Posterior vena cava (tissue), 2 donors: ENCODE measurements around the gene CXADR. TPM values are rescaled to one million over a fixed set of nuclear protein-coding genes. Genes with fewer than 3 reads are reported as not detected.
"Not testable (repeated sequence)": the region's sequence is repeated elsewhere in the genome, so short reads cannot be mapped to it uniquely, and the experiment has no call there.

Experiments
- DNase-seq: peaks from one replicate; pipeline ENCODE4 v3.0.0-alpha.2; 2020; ENCODE audit warnings: low spot score
- intact Hi-C, 2 donors: fragments of 100-400 bp; cut with DNase I; formaldehyde crosslinking; loops; one replicate each; pipeline versions ENCODE4 v1.14.1 to v1.14.2; 2022 to 2023
- long read RNA-seq, 2 donors: library from polyadenylated mRNA; unstranded; transcript quantifications; one replicate each; pipeline ENCODE4 v2.0.0, GENCODE V29; 2020 to 2021
- total RNA-seq, 2 donors: library from RNA; stranded (reverse); fragmentation: NEBNext Ultra II Directional; extraction: Animal tissue kit (Norgen Biotek cat#: 25700); gene quantifications; one replicate each; pipeline ENCODE4 v1.2.1, GENCODE V29; 2021
- donor health status: DM: yes; HTN: yes; CAD: no.
- donor health status: DM: yes; HTN: yes; CAD: no.

CXADR gene
- total RNA-seq, result under 1 TPM; 0.09 to 0.24 TPM
- long read RNA-seq, donor 1, full-length matches to known transcripts, result 1 of 1 reads
- long read RNA-seq, donor 1, partial matches to known transcripts, result 0 of 1 reads
- long read RNA-seq, donor 1, other reads (novel, unspliced or antisense), result 0 of 1 reads
- long read RNA-seq, donor 2, result 0 reads

DNA sequence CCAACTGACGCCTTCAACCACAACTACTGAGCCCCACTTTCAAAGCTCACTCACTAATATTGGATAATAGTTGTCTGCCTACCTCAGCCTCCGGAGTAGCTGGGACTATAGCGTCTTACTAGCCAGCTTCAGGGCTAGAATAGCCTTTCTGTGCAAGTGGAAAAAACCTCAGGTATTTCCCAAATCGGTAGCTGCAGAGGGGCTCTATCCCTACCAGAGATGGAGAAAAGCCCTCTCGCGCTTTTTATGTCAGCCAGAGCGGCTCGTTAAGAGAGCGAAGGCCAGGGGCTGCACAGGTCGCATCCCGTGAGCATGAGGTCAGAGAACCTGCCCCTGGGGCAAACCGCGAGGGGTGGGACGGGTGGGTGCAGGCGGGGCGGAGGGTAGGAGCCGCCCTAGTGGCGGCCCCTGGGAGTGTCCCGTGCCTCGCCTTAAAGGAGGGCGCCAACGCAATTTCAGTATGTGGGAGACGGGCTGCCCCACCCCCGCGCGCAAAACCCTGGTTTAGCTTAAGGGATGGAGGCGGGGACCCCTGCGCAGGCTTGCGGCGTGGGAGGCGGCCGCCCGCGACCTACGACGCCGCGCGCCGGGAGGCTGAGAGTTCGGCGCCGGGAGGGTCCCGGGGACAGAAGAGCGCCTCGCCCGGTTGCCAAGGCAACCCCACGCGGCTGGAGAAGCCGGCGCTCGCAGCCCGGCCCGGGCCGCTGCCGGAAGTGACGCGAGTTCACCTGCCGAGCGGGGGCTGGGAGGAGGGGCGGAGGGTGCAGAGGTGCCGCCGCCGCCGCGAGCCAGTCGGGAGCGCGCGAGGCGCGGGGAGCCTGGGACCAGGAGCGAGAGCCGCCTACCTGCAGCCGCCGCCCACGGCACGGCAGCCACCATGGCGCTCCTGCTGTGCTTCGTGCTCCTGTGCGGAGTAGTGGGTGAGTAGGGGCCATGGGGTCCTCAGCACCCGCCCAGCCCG, at the start of gene CXADR:
TSS of gene CXADR (plus strand) at position 791 of the 961 bp plus-strand sequence. CDS start at position 878, 87 bp downstream.
- intact Hi-C loops, result no loop called here
- no peak for DNase-seq

DNA sequence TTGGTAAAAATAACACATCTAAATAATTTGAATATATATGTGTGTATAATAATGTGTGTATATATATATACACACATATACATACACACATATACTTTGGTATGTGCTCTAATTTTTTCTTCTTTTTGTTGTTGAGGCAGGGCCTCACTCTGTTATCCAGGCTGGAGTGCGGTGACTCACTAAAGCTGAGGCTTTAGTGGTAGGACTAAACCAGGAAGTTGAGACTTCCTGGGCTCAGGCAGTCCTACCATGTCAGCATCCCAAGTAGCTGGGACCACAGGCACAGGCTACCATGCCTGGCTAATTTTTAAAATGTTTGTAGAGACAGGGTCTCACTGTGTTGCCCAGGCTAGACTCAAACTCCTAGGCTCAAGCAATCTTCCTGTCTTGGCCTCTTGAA, 46.7 kb upstream of the CXADR start:
- intact Hi-C loops, result no loop called here

DNA sequence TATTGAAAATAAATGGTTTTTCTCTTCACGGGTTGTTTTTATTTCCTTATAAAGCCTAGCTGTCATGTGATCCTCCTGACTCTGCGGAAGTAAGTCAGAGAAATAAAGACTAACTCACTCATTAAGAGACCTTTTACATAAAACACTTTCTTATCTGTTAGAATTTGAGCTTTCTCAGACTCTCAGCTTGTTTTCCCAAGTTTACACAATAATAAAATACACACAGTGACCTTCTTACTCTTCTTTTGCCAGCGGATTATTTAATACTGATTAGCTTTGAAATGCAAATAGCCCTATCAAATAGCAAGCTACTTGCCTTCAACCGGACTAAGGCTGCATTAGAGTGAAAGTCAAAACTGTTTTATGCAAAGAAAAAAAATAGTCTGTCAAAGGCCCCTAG, 45.5 kb upstream of the CXADR start:
- DNase-seq, result no peak
- intact Hi-C loops, result no loop called here

More for the DNA sequence above, 46.7 kb upstream of the CXADR start:
- DNase-seq, result no peak

DNA sequence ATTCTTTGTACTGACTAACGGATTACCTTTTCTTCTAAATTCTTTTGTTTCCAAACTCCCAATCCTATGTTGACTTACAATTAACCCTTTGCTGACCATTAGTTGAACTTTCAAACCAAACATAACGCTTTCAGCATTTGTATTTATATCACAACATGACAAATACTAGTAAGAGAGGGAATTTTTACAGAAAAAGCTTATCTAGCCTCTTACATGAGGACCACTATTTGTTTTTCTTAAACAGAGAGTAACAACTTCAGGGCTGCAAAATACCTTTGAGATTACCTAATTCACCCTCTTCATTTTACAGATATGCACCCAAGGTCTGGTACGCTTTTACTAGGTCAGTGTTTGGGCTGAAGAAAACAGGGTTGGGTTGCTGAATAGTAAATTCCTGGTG, 45.0 kb upstream of the CXADR start:
- DNase-seq, result no peak
- intact Hi-C loops, result no loop called here

DNA sequence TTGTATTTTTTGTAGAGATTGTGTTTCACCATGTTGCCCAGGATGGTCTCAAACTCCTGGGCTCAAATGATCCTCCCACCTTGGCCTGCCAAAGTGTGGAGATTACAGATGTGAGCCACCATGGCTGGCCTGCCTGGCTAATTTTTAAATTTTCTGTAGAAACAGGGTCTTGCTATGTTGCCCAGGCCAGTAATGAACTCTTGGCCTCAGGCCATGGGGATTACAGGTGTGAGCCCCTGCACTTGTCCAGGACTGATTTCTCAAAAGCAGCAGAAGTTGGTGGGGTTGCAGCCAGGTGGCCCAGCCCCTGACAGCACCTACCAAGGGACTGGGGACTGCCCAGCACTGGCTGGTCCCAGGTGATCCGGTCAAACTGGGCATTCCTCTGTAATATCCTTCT, 44.1 kb upstream of the CXADR start:
- no peak for DNase-seq
- intact Hi-C loops, result no loop called here

DNA sequence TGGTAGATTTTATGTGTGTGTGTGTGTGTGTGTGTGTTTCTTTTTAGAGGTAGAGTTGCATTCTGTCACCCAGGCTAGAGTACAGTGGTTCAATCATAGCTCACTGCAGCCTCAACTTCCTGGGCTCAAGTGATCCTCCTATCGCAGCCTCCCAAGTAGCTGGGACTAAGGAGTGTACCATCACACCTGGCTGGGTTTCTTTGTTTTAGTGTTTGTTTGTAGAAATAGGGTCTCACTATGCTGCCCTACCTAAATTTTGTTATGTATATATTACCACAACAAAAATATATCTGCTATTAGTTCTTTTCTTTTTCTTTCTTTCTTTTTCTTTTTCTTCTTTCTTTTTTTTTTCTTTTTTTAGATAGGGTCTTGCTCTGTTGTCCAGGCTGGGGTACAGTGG, 43.1 kb upstream of the CXADR start:
- no peak for DNase-seq
- intact Hi-C loops, result no loop called here

DNA sequence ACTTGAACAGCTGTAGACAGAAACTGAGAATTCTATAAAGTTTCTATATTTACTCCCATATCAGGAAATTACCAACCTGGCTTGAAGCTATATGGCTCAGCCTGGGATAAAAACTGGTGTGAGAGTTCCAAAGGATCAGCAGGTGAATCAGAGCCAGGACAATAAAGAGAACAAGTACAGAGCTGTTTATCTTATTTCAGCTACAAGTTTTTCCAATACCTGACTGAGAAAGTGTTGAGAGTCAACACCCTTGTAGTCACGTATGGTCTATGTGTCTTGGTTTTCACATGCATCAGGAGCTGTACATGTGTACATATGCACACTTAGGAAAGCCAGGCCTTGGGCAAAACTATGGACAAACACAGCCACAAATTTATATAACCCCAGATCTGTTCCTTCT, 40.7 kb upstream of the CXADR start:
- DNase-seq, result no peak
- intact Hi-C loops, result no loop called here

DNA sequence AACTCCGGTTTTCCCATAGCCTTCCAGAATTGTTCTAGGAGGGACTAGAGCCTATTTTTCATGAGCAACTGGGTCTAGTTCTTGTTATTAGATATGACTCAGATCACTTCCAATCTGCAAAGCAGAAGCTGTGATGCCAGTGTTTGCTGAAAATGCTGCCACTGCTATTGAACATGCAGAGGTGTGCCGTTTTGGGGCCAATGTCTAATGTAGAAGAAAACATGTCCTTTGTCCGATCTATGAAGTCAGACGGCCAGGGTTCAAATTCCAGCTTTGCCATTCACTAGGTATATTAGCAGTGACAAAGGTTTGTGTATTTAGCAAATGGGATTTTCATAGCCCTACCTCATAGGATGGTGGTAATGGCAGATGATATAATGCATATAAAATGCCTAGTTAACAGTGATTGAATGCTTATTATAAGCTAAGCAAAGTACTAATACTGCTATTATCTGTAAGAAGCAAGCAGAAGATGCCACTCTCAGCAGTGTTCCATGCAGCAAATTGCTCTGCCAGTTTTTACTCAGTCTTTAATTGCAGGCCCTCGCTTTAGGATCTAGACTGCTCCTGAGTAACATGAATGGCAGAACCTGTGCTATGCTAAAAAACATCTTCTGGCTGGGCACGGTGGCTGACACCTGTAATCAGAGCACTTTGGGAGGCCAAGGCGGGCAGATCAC, 40.1 kb upstream of the CXADR start:
- intact Hi-C loops, result no loop called here
- DNase-seq, result no peak

DNA sequence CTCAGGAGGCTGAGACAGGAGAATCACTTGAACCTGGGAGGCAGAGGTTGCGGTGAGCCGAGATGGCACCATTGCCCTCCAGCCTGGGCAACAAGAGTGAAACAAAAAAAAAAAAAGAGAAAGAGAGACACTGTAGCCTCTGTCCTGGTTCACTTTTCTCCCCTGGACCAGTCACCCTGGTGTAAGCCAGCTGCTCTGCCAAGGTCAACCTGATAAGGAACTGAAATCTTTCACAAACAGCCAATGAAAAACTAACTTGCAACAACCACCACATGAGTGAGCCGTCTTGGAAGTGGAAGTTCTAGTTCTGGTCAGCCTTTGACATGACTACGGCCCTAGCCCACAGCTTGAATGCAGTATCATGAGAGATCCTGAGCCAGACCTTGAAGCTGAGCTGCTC, 36.8 kb upstream of the CXADR start:
- DNase-seq, result no peak
- intact Hi-C loops, result no loop called here

DNA sequence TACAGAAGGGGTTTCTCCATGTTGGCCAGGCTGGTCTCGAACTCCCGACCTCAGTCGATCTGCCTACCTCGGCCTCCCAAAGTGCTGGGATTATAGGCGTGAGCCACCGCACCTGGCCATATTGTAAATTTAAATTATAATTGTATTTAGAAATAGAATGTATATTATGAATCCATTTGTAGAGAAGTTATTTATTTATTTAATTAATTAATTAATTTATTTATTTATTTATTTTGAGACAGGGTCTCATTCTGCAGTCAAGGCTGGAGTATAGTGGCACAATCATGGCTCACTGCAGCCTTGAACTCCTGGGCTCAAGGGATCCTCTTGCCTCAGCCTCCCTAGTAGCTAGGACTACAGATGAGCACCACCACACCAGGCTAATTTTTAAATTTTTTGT, 34.7 kb upstream of the CXADR start:
- DNase-seq, intact Hi-C loops: not testable (repeated sequence)

DNA sequence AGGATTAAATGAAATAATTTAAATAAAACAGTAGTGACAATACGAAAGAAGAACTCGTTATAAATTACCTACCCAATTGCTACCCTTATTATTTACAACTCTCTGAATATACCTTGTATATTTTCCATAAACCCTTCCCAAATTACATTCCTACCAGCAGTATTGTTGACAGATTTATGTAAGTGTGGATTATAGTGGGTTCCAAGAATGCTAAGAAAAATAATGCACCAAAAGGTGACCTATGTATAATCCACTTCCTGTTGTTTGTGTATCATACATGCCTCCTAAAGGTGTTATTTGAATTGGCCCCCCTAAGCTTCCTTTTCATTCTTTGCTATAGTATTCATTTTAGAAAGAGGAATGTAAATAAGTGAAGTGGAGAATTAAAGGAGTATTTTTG, 33.2 kb upstream of the CXADR start:
- no peak for DNase-seq
- intact Hi-C loops, result loop anchor here in 1 of 2 donors (10.0 kb wide), 1 partner anchor 55 kb away; no protein-coding TSS in a partner anchor

DNA sequence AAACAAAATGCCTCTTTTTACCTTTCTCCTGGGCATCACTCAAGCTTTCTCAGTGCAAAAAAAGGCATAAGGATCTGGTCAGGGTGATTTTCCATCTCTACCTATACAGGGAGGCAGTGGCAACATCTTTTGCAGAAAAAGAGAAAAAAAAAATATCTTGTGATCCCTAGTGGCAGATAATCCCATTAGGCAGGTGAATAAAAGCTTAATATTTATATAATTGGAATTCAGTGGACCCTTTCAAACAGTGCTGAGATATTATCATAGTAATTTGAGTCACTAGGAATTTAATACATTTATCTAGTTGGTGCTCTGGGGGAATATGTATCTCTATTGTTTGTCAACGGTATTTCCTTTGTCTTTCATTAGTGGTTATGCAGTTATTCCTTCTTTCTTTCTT, 29.9 kb upstream of the CXADR start:
- no peak for DNase-seq
- intact Hi-C loops, result loop anchor here in 1 of 2 donors (10.0 kb wide), 1 partner anchor 58 kb away; no protein-coding TSS in a partner anchor

DNA sequence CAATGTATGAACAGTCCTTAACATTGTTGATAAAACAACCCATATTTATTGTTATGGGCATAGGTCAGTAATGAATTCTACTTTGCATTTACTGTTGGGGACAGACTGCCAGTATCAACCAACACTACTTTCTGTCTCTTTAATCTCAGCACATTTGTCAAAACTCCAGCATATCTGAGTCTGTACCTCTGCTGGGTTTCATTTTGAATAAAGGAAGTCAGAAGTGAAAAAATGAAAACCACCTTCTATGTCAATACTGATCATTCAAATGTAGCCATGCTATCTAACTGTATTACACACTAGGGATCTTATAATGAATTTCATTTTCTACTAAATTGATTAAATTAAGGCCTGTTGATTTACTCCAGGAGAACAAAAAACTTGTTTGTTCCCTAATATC, 24.2 kb upstream of the CXADR start:
- DNase-seq, result no peak
- intact Hi-C loops, result loop anchor here in 1 of 2 donors (10.0 kb wide), 1 partner anchor 64 kb away; no protein-coding TSS in a partner anchor

DNA sequence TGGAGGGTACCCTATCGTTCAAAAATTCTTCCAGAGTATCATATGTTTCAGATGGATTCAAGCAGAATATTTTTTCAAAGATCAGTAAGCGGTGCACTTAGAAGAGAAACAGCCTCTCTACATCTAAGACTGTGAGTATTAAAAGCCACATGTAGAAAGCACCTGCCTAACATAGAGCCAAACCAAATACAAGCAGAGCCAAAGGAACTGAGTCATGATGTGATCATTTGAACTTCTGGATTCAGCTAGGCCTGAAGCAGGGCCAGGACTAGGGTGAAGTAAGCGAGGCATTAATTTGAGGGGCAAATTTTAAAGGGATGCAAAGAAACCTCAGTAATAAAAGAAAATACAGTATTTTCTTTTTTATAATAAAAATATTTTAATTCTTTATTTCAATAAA, 23.3 kb upstream of the CXADR start:
- DNase-seq, result not testable (repeated sequence)
- intact Hi-C loops, result loop anchor here in 1 of 2 donors (10.0 kb wide), 1 partner anchor 65 kb away; no protein-coding TSS in a partner anchor

DNA sequence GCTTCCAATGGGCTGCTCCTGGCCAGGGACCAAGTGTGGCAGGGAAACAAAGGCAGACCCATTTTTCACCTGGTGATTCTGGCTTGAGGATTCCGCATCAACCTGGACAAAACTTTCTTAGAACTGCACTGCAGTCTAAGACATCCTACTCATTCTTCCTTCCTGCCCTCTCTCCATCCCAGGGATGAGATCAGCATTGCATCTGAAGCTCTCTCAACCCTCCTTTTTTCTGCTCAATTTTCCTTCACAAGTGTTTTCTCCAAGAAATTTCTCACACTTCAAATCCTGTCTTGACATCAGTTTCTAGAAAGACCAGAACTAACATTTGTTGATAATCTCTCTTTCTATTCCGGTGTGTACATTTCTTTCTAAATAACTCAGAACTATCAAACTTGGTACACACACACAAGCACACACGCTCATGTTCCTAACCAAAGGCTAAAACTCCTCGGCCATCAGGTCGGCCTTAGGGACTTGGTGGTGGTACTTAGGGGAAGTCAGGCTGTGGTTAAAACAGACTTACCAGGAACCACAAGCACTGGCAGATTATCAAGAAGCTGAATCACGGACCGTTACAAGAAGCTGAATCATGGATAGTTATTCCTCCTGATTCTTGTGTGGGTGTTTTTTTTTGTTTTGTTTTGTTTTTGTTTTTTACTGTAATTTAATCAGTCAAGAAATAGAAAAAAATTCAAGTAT, 21.0 kb upstream of the CXADR start:
- no peak for DNase-seq
- intact Hi-C loops, result no loop called here

DNA sequence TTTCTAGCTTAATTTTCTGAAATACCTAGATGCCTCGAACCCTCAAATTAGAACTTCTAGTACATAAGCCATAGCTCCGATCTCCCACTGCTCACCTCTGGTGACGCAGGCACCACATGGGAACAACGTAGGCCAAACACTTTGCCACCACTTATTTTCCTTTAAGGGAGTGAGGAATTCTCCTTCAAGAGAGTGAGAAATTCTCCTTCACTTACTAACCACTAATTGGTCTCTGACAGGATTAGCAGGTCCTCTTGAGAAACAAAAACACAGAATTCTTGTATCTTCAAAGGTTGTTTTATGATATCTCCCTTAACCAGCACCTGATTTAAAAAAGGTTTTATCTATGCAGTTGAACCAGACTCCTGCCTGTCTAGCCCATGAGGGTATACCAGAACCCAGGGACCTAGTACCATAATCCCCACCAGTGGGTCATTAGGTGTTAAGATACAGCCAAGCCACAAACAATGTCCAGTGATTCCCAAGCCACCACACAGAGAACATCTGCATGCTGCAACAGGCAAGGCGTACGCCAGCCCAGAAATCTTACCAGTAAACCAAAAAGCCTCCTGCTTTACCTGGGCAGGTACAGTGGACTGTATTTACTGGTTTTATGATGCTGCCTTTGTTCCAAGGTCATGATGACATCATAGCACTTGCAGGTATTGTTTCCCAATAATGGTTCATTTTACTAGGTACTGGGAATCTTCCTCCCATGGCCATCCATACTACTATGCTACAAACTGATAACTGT, 20.3 kb upstream of the CXADR start:
- intact Hi-C loops, result no loop called here
- no peak for DNase-seq

DNA sequence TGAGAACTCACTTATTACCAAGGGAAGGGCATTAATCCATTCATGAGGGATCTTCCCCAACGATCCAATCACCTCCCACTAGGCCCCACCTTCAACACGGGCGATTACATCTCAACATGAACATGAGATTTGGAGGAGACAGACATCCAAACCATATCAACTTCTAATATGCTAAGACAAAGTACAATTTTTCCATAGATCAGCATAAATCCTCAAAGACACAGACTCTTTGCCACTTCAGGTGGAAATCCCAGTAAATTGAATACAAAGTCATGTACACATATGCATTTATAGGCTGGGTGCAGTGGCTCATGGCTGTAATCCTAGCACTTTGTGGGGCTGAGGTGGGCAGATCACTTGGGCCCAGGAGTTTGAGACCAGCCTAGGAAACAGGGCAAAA, 18.8 kb upstream of the CXADR start:
- intact Hi-C loops, result no loop called here

DNA sequence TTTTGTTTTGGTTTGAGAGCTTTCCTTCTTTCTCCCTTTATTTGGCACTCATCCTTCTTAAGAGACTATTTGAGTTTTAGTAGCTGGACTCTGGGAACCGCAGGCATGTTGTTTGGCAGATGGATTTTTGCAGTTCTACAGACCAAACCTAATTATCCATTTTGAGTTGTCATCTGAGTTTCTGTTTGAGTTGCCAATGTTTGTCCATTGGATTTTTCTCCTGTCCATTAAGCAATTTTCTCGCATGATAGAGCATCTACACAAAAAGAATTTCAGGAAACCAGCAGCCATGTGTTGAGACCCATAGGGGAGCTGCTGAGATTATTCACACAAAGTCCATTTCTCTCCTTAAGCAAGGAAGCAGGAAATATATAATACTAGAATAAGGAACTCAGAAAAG, 17.2 kb upstream of the CXADR start:
- intact Hi-C loops, result no loop called here
- DNase-seq, result no peak

More for the DNA sequence above, 18.8 kb upstream of the CXADR start:
- DNase-seq, result no peak

DNA sequence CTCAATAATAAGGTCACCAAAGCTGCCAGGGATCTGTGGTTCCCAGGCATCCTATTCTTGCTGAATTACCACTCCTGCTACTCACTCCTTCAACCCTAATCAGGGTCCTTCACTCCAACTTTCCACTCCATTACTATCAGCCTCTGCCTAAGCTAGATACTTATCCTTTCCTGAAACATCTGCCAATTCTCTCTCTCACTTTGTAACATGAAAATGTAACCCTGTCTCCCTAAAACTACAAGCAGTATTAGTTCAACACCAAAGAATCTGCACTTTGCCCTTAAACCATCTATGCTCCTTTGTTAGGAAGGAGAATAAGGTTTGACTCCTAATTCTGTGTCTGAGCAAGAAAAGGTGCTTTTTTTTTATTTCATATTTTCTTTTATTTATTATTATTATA, 15.5 kb upstream of the CXADR start:
- intact Hi-C loops, result no loop called here
- DNase-seq, result no peak
